ENCODE data around the gene SERHL2.

The SERHL2 gene

GRCh38 chr22:42585096-42585495 is 31.3 kb downstream of the SERHL2 start:
- no peak for DNase-seq (ENCODE audit: low read depth)
- TF ChIP-seq, protein P1, sequence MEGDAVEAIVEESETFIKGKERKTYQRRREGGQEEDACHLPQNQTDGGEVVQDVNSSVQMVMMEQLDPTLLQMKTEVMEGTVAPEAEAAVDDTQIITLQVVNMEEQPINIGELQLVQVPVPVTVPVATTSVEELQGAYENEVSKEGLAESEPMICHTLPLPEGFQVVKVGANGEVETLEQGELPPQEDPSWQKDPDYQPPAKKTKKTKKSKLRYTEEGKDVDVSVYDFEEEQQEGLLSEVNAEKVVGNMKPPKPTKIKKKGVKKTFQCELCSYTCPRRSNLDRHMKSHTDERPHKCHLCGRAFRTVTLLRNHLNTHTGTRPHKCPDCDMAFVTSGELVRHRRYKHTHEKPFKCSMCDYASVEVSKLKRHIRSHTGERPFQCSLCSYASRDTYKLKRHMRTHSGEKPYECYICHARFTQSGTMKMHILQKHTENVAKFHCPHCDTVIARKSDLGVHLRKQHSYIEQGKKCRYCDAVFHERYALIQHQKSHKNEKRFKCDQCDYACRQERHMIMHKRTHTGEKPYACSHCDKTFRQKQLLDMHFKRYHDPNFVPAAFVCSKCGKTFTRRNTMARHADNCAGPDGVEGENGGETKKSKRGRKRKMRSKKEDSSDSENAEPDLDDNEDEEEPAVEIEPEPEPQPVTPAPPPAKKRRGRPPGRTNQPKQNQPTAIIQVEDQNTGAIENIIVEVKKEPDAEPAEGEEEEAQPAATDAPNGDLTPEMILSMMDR (conservative IDR thresholded peaks at IDR 0.05; ENCODE audit: low read depth, low read length), result no peak
- no peak overlapping the region for H3K4me3 ChIP-seq (ENCODE audit: low read length)

GRCh38 chr22:42586381-42586780 is 32.6 kb downstream of the SERHL2 start:
- no peak overlapping the region for H3K4me3 ChIP-seq (ENCODE audit: low read length)
- TF ChIP-seq, protein P1 (conservative IDR thresholded peaks at IDR 0.05; ENCODE audit: low read depth, low read length), result no peak
- no peak for DNase-seq (ENCODE audit: low read depth)

DNA sequence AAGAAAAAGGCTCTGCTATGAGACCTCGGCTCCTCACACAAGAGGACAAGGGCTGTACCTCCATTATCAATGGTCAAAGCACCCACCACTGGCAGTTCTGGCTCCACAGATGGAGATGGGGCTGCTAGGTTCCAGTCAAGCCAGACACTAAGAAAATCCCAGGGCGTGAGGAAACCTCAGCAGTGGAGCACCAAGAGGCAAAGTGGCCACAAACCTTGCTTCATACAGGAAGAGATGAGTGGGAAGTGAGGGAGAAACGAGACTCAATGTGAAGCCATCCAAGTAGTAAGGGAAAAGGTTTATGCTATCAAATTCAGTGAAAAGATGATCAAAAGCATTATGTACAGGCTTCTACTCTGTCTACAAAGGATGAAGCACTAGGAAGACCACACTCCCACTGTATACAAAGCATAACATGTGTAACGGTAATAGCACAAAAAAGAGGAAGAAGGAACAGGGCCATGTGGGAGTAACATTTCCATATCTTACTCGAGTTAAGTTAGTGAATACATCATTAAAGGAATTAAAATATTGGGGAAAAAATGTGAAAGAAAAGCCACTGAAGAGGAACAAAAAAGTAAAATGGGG is 33.9 kb downstream of the SERHL2 start:
- DNase-seq (ENCODE audit: low read depth), result no peak
- TF ChIP-seq, protein P1 (conservative IDR thresholded peaks at IDR 0.05; ENCODE audit: low read depth, low read length), result no peak
- H3K4me3 ChIP-seq (ENCODE audit: low read length), result no peak overlapping the region

DNA sequence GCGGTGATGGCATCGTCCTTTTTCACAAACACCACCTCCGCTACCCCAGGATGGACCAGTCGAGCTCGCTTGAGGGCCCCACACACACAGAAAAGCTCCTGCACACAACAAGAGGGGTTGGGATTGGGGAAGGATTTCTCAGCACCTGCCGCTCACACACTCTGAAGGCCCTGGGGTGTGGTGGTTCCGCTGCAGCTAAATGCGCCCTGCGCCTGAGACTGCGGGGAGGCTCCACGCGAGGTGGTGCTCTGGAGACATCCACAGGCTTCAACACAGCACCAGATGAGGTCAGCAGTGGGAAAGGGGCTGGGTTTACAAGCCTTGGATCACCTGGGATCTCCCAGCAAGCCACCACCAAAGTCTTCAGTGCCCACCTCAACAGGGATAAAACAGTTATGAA is 38.2 kb downstream of the SERHL2 start:
- TF ChIP-seq, protein P1 (conservative IDR thresholded peaks at IDR 0.05; ENCODE audit: low read depth, low read length), result no peak
- H3K4me3 ChIP-seq (ENCODE audit: low read length), result no peak overlapping the region
- DNase-seq (ENCODE audit: low read depth), result no peak

DNA sequence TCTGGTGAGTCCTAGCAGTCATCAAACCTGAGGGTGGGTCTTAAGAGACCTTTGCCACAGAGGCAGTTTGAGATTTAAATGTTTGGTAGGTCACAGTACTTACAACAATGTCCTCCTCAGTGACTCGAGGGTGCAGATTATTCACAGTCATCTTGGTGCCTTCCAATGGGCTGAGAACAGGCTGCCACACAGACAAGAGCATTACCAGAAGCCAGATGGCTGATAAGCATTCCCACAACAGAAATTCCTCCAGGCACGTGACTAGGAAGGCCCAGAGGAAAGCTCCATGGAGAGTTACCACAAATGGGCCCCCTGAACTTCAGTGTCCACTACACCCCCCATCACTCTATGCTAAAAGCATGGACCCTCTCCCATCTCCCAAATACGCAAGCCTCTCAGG is 41.7 kb downstream of the SERHL2 start:
- H3K4me3 ChIP-seq (ENCODE audit: low read length), result no peak overlapping the region
- DNase-seq (ENCODE audit: low read depth), result no peak
- TF ChIP-seq, protein P1 (conservative IDR thresholded peaks at IDR 0.05; ENCODE audit: low read depth, low read length), result no peak

DNA sequence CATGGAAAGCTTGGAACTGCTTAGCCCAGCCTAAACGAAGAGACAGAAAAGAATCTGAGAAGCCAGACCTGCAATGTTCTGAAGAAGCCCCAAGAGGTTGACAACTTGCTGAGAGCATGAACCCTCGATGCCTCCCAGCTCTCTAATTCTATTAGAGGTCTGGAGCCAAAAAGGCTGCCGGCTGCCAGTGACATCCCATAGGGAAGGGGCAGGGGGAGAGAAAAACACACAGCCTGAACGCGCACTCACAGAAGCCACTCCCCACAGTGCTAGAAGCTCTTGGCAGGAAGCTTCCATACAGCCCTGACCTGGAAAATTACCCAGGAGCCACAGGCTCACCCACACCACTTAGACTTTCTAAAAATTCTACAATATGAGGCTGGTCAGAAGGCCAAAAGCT is 42.6 kb downstream of the SERHL2 start:
- no peak overlapping the region for H3K4me3 ChIP-seq (ENCODE audit: low read length)
- TF ChIP-seq, protein P1 (conservative IDR thresholded peaks at IDR 0.05; ENCODE audit: low read depth, low read length), result no peak
- DNase-seq (ENCODE audit: low read depth), result no peak

- TF ChIP-seq, protein P1 (conservative IDR thresholded peaks at IDR 0.05; ENCODE audit: low read depth, low read length), result no peak
- no peak overlapping the region for H3K4me3 ChIP-seq (ENCODE audit: low read length)
- no peak for DNase-seq (ENCODE audit: low read depth)
Measured at GRCh38 chr22:42596863-42597530, 43.2 kb downstream of the SERHL2 start.

Data from retinal pigment epithelial cell (primary cell).